HG03095 (cell line): Measurements from ENCODE around the gene CARD19.

Experiments
- ATAC-seq: cut with Tn5 transposase; IDR thresholded peaks from one replicate; pipeline ENCODE4 v1.9.1; 2021; ENCODE audit warnings: moderate library complexity; ENCODE audit not compliant: unreplicated experiment

The CARD19 gene

GRCh38 chr9:93086447-93087224, 9.4 kb upstream of the CARD19 start:
- ATAC-seq = no peak

DNA sequence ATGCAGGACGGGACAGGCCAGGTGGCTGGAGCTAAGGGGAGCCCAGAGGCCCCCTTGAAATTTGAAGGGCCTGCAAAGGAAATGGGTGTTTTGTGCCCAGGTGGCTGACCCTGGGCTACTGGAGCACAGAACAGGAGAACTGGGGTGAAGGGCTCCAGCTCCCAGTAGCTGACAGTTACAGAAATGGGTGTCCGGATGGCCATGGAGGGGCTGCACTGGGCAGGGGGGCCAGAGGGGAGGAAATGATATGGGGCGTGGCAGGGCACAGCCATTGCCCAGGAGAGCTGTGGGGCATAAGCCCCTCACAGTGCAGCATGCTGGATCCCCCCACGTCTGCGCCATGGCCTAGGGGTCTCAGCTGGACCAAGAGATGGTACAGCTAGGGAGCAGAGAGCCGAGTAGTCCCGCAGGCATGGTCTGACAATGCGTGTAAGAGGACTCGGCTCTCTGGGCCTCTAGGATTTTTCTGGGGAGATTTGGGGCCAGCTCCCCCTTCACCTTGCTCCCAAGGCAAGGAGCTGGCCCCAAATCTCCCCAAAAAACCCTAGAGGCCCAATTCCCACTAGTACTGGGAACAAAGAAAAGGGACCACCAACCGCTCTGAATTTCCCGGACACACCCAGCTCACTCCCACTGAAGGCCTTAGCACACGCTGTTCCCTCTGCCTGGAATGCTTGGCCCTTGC, 7.9 kb upstream of the CARD19 start:
- ATAC-seq = no peak

GRCh38 chr9:93088656-93089015, 7.4 kb upstream of the CARD19 start:
- no peak for ATAC-seq

DNA sequence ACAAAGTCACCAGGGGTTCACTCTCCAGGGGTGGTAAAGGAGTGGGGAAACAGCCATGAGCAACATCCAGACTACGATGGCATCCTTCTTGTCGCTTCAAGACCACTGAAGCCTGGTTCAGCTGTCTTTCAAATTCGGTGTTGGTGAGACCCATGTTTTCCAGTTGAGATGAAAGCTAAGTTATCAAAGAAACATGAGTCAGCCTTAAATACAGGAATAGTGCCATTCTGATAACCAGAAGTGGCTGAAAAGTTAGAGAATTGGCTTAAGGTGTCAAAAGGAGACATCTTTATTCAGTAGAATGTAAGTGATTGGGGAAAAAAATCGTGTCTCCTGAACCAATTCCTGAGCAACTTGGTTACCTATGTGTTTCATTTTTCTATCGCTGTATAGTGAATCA, 7.0 kb upstream of the CARD19 start:
- ATAC-seq = no peak

DNA sequence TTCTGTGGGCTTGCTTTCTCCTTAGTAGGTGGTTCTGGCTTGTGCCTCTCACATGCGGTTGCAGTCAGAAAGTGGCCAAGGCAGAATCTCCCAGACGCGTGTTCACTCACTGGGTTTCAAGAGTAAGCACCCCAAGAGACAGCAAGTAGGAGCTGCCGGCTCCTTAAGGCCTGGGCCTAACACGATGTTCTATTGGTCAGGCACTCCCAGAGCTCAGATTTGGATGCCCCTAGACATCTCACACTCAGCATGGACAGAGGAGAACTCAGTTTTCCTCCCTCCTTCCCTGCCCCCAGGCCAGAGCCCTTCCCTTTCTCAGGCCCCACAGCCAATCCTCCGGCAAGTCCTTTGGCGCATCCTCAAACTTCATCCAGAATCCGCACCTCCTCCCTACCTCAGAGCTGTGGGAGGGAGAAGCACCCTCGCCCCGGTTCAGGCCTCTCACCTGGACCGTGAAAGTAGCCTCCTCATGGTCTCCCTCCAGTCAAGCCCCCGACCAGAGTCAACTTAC, 6.5 kb upstream of the CARD19 start:
- ATAC-seq = no peak

- ATAC-seq = no peak
Observed at GRCh38 chr9:93090091-93090655, 5.8 kb upstream of the CARD19 start.

GRCh38 chr9:93091056-93091452, 5.0 kb upstream of the CARD19 start:
- ATAC-seq = no peak

- ATAC-seq = no peak
Observed at GRCh38 chr9:93091453-93092081, 4.5 kb upstream of the CARD19 start.

GRCh38 chr9:93092251-93092991, 3.6 kb upstream of the CARD19 start:
- ATAC-seq = no peak

DNA sequence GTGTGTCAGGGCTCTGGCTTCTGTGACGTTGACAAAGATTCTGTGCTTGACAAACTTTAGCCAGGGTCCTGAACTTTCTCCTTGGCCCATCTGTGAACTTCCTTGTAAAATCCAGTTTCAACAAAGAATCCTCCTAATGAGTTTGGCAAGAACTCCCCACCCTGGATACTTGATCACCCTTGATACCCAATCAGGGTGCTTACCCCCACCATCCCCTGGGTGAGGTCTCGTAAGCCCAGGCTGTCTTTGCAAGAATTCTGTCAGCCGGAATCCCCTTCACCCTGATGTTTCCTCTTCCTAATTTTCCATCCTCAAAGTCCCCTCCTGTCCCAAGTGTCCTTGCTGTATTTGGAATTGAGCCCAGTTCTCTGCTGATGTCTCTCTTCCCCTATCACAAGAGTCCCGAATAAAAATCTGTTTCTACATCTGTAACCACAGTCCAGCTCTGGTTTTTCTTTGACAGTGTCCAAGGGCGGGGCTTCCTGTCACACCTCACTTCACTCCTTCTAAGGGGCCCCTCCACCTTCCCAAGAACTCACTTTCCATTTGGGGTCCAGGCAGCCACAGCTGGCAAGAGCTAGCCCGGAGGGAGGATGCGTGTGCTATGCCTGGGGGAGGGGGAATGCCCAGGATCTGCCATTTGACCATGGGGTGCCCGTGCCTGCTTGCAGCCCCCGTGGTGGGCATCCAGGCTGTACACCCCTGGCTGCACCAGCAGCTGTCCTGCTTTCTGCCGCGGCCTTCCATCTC, 2.7 kb upstream of the CARD19 start:
- no peak for ATAC-seq

DNA sequence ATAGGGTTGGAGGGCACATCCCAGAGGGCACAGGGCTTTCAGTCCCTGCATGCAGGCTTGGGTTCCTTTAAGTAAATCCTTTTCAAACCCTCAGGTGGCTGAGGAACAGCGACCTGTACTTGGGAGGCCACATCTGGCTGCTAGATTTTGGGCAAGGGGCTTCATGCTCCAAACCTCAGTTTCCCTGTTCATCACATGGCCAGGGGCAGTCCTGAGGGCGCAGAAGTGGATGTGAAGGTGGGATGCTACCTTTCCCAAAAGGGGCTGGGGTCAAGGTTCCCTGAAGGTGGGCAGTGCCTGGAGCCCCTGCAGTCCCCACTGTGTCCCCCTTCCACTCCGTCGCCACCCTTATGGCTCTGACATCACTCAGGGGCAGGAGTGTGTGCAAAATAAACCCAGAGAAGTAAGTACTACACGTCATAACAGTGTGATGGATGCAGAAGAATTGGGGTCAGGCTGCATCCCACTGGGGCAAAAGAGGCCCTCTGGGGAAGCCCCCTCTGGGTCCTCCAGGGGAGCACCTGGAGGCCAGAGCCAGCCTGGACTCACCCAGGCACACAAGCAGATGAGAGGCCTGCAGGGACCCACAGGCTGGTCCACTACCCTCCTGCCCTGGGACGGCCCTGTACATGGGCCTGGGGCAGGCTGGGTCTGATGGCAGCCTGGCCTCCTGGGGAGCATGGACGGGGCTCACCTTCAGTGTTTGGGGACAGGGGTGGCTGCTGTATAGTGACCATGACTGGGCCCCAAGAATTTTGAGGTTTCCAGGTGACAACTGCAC, 1.9 kb upstream of the CARD19 start:
- ATAC-seq = no peak

DNA sequence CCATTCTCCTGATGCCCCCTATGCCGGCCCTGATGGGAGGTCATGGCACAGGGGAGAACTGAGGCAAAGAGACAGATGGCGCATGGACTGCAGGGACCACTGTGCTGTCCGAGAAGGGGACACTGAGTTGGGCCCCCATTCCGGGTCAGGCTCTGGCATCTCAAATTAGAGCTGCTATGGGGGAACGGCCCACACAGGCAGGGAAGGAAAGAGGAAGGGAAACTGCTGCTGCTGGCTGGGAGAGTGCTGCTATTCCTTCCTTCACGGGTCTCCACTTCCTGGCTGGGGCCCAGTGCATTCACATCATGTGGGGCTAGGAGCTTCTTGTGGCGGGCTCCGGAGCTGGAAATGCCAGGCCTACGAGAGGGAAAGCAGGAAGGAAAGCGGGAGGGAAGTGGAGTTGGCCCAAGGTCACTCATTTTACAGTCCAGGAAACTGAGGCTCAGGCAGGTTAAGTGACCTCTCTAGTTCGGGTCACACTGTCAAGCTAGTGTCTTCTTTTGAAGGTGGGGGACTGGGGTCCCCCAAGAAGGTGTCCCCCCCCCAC, 1.3 kb upstream of the CARD19 start:
- ATAC-seq = no peak

DNA sequence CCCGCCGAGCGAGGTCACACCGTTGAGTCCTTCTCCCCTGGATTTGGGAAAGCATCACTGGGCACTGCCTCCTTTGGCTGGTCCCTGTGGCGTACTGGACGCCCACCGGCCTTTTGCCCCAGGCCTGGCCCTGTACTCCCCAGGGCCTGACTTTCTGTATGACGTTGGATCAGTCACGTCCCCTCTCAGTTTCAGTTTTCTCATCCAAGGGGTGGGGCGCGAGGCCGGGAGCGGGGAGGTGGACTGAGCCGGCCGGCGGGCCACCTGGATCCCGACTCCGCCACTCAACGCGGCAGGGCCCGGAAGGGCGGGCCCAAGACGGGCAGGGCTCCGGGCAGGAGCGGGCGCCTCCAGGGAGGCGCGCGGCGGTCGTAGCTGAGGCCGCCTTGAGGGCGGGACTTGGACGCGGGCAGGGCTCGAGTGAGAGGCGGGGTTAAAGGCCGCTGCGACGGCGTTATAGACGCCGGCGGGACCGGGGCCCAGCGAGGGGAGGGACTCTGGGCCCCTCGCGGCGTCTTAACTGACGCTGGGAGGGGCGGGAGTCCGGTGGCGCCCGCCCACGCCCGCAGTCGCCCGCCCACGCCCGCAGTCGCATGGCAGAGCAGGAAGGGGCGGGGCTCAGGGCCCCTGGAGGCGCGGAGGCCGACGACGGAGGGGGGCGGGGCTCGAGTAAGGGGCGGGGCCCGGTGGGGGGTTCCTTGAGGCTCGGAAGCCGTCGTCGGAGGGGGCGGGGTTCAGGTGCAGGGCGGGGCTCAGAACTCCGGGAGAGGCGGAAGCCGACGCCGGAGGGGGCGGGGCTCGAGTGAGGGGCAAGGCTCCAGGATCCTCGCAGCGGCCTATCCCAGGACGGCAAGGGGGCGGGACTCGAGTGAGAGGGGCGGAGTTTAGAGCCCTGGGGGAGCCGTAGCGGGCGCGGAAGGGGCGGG, 549 bp upstream of the CARD19 start:
- peak; percentile 58 for ATAC-seq

DNA sequence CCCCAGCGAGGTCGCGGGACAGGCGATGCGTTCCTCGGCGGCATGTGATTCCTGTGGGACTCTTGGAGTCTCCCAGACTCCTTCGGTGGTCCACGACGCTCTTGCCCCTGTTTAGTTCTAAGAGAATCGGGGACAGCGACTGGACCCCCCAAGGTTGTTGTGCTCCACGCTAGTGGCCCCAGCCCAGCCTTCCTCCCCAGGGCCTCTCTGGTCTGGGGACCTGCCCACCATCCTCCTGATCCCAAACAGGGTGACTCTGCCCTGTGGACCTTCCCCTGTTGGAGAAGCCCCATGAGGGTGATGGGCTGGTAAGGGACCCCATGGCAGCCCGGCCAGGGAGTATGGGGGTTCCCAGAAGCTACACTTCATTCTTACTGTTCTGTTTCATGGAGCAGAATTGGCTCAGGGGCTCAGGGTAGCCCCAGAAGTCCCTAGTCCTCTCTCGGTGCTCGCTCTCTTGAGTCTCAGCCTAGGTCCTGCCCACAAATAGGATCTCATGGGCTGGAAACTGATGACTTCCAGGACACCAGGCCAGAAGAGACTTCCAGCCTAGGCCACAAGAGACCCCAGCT, 880 bp downstream of the CARD19 start:
- no peak for ATAC-seq

GRCh38 chr9:93097511-93098201, 1.6 kb downstream of the CARD19 start:
- no peak for ATAC-seq

DNA sequence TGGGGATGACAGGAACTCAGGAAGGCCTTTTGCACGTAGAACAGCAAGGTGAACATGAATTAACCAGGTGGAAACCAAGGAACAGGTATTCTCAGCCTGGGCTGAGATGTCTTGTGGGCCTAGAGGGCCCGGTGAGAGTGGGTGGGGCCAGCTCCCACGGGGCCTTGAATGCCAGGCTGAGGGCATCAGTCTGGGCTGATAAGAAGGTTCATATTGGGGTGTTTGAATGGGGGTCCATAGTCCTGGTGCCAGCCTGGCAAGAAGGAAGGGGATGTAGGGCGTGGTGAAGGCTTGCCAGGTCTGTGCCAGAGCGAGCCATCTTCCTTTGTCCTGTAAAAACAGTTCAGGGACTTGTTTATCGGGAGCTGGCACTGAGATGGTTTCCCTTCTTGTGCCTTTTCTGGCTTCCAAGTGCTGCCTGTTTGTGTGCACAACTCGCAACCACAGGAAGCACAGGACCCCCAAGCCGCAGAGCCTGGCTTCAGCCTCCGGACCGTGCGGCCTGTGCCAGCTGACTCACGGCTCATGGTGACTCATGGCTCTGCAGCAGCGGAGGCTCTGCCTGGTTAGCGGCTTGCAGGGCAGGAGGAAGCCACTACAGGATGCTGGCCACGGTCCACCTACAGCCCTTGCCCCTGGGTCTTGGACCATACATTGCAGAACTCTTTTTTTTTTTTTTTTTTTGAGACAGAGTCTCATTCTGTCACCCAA, 2.4 kb downstream of the CARD19 start:
- no peak for ATAC-seq
